K562 (cell line): ENCODE measurements around the gene PRPF6.

Source experiments
- BRF1 ChIP-seq: IDR thresholded peaks from 3 replicates; pipeline ENCODE4 v1.6.1; 2011; ENCODE audit warnings: borderline replicate concordance, mild to moderate bottlenecking; ENCODE audit not compliant: insufficient read length; ENCODE audit errors: extremely low read depth
- CAMTA2 ChIP-seq: fragments of 250-450 bp; sonication (Bioruptor Pico); conservative IDR thresholded peaks from 2 replicates; pipeline ENCODE4 v1.5.1; 2022
- CCNT2 ChIP-seq: IDR thresholded peaks from 2 replicates; pipeline ENCODE4 v1.6.1; 2011; ENCODE audit warnings: borderline replicate concordance, low read depth, mild to moderate bottlenecking, moderate library complexity, mixed read lengths, low read length; ENCODE audit not compliant: insufficient read length; ENCODE audit errors: extremely low read depth
- CTCF ChIP-seq, 3 experiments: IDR thresholded peaks in 2 of 3; conservative IDR thresholded peaks in 1 of 3; 2 replicates each; pipeline ENCODE4 v1.5.1; 2011 to 2012; ENCODE audit warnings: low read length in 3 of 3, mild to moderate bottlenecking in 3 of 3, control low read depth in 2 of 3, improper control_type of control experiment in 1 of 3, inconsistent platforms in 1 of 3, low read depth in 1 of 3, mixed read lengths in 1 of 3, moderate library complexity in 1 of 3; ENCODE audit not compliant: insufficient read depth in 2 of 3
- DPF2 ChIP-seq: fragments of 450-650 bp; IDR thresholded peaks from 2 replicates; pipeline ENCODE4 v1.6.1; 2016
- ELF1 ChIP-seq: fragments of 200-800 bp; sonication (Bioruptor generic); IDR thresholded peaks from 2 replicates; pipeline ENCODE4 v1.6.1; 2016; ENCODE audit warnings: missing genetic modification characterization, missing compliant biosample characterization
- EP300 ChIP-seq: IDR thresholded peaks from 2 replicates; pipeline ENCODE4 v1.6.1; 2012; ENCODE audit warnings: low read length, improper control_type of control experiment
- HMGXB4 ChIP-seq: sonication (generic); formaldehyde crosslinking; IDR thresholded peaks from 2 replicates; pipeline ENCODE4 v1.8.1; 2023; ENCODE audit warnings: mild to moderate bottlenecking, missing genetic modification reagents
- KDM1A ChIP-seq, 2 experiments: fragments of 450-650 bp; IDR thresholded peaks; 2 replicates each; pipeline ENCODE4 v1.6.1; 2016; ENCODE audit warnings: mild to moderate bottlenecking in 2 of 2
- REST ChIP-seq, 2 experiments: fragments of 450-650 bp; formaldehyde crosslinking in 1 of 2; IDR thresholded peaks; 2 replicates each; pipeline versions ENCODE4 v1.4.0 to v1.6.1; 2014 to 2020; ENCODE audit warnings: mild to moderate bottlenecking in 2 of 2, borderline replicate concordance in 1 of 2, low read depth in 1 of 2
- SMAD1 ChIP-seq: fragments of 150-350 bp; IDR thresholded peaks from 2 replicates; pipeline ENCODE4 v1.6.1; 2014; ENCODE audit warnings: low read length, low read depth; ENCODE audit not compliant: partially characterized antibody
- SMARCB1 ChIP-seq: IDR thresholded peaks from 2 replicates; pipeline ENCODE4 v1.6.1; 2011; ENCODE audit warnings: improper control_type of control experiment, low read depth; ENCODE audit not compliant: insufficient read length
- ZNF740 ChIP-seq, 3 experiments: fragments of 200-800 bp in 1 of 3; sonication (Bioruptor generic) in 1 of 3; sonication (generic) in 1 of 3; formaldehyde crosslinking in 1 of 3; IDR thresholded peaks; 2 replicates each; pipeline versions ENCODE4 v1.6.1 to v1.8.0; 2016 to 2022; ENCODE audit warnings: mild to moderate bottlenecking in 2 of 3, missing compliant biosample characterization in 2 of 3, missing genetic modification characterization in 2 of 3, missing genetic modification reagents in 1 of 3

GRCh38 chr20:64042054-64042781 is 61.3 kb downstream of the PRPF6 start:
- TF ChIP-seq REST (IDR thresholded peaks at IDR 0.05; ENCODE audit: borderline replicate concordance), result 0 out of 2 replicates have a peak, but pooled peaks have one; percentile 7
- no peak for TF ChIP-seq REST (CRISPR knock-in tag; IDR thresholded peaks at IDR 0.05; ENCODE audit: low read depth)
- no peak for TF ChIP-seq CTCF (IDR thresholded peaks at IDR 0.05 in 2 of 3, conservative IDR thresholded peaks at IDR 0.05 in 1 of 3; ENCODE audit: insufficient read depth in 2 of 3, low read depth in 1 of 3, low read length in 3 of 3)
- peak; percentile 23 for TF ChIP-seq SMAD1
- no peak for TF ChIP-seq BRF1
- TF ChIP-seq ELF1 (tag), result 0 out of 2 replicates have a peak, but pooled peaks have one; percentile 34
- peak; percentile 53 for TF ChIP-seq EP300
- TF ChIP-seq DPF2, result peak; percentile 59; the same call in 1 of the 2 replicates
- no peak for TF ChIP-seq SMARCB1
- TF ChIP-seq KDM1A (IDR thresholded peaks at IDR 0.05), result peak; percentile 48 to 72; a peak in 3 of 4 replicates
- peak; percentile 93 for TF ChIP-seq CCNT2
- TF ChIP-seq ZNF740 (CRISPR knock-in tag; IDR thresholded peaks at IDR 0.05), result no peak
- TF ChIP-seq ZNF740 (tag; IDR thresholded peaks at IDR 0.05), result no peak
- TF ChIP-seq CAMTA2 (CRISPR knock-in tag), result no peak
- no peak for TF ChIP-seq HMGXB4 (CRISPR knock-in tag)
